Myocyte (in vitro differentiated cells): ENCODE measurements around the gene ACP3. TPM values are rescaled to one million over a fixed set of nuclear protein-coding genes. Genes with fewer than 3 reads are reported as not detected.
"Not testable (repeated sequence)": the region's sequence is repeated elsewhere in the genome, so short reads cannot be mapped to it uniquely, and the experiment has no call there.

Experiments used
- DNase-seq: peaks from one replicate; pipeline ENCODE4 v3.0.0-alpha.2; 2012; ENCODE audit warnings: low read depth
- polyA plus RNA-seq: library from polyadenylated mRNA; unstranded; fragments of >200 nt; gene quantifications from one replicate; pipeline ENCODE4 v1.2.1, GENCODE V29; 2012; ENCODE audit warnings: missing spikeins
- total RNA-seq: library from RNA; depleted of rRNA; stranded (reverse); fragments of >200 nt; gene quantifications from 2 replicates; pipeline ENCODE4 v1.2.3, GENCODE V29; 2014

ACP3 gene, protein sequence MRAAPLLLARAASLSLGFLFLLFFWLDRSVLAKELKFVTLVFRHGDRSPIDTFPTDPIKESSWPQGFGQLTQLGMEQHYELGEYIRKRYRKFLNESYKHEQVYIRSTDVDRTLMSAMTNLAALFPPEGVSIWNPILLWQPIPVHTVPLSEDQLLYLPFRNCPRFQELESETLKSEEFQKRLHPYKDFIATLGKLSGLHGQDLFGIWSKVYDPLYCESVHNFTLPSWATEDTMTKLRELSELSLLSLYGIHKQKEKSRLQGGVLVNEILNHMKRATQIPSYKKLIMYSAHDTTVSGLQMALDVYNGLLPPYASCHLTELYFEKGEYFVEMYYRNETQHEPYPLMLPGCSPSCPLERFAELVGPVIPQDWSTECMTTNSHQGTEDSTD
- 0.32 and 0.57 TPM in 2 replicates for total RNA-seq
- polyA plus RNA-seq: 0.37 TPM

- DNase-seq: peak; percentile 27
Observed at GRCh38 chr3:132317229-132317948, at the start of gene ACP3. Gene ACP3 (plus strand): TSS chr3:132317407. CDS start chr3:132317457, 50 bp downstream.

DNA sequence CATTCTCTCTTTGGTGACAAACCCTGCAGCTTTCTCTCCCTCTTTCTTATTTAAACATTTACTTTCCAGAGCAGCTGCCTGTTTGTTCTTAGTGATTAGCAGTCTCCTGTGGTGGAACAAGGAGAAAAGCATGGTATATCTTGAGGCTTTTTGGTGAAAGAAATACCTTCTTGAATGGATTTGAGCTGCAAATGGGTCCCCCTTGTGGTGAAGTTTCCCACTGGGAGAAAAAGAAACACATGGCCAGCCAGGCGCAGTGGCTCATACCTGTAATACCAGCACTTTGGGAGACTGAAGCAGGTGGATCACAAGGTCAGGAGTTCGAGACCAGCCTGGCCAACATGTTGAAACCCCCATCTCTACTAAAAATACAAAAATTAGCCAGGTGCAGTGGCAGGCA lies 48.3 kb upstream of the ACP3 start:
- DNase-seq: peak; percentile 6

GRCh38 chr3:132273036-132273435 lies 44.2 kb upstream of the ACP3 start:
- no peak for DNase-seq

- DNase-seq: no peak
Observed at GRCh38 chr3:132276228-132276906, 40.8 kb upstream of the ACP3 start.

GRCh38 chr3:132279030-132279429 lies 38.2 kb upstream of the ACP3 start:
- DNase-seq: no peak

GRCh38 chr3:132283440-132283839 lies 33.8 kb upstream of the ACP3 start:
- peak; percentile 7 for DNase-seq

- DNase-seq: no peak
Observed at GRCh38 chr3:132283916-132284405, 33.2 kb upstream of the ACP3 start.

DNA sequence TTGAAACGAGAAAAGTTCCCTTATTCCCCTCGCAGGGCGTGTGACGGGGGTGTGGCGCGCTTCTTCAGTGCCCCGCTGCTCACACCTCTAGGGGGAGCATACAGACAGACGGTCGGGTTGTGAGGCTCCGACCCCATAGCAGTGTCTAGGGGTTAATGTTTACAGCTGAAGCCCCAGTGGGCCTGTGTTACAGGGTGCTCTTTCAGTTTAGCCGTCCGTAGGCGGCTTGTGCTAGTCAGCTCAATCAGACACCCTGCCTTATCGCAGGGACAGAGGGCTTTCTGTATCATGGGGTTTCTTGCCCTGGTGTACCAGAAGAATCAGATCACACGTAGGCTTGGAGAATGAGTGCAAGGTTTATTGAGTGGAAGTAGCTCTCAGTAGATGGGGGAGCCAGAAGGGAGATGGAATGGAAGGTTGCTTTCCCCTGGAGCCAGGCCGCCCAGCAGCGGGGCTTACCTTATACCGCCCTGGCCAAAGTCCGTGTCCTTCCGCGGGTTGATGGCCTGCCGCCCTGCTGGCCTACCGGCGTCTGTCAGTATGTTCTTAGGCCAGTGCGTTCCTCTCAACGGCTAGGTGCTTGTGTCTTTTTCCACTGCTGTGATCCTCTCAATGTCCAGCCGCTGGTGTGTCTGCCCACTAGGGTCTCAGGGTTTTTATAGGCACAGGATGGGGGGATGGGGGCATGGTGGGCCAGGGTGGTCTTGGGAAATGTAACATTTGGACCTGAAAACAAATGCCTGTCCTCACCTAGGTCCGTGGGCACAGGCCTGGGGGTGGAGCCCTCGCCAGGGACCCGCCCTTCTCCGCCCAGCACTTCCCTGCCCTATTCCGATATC lies 32.2 kb upstream of the ACP3 start:
- DNase-seq: no peak

- no peak for DNase-seq
Observed at GRCh38 chr3:132285620-132285945, 31.6 kb upstream of the ACP3 start.

GRCh38 chr3:132286035-132286434 lies 31.2 kb upstream of the ACP3 start:
- no peak for DNase-seq

DNA sequence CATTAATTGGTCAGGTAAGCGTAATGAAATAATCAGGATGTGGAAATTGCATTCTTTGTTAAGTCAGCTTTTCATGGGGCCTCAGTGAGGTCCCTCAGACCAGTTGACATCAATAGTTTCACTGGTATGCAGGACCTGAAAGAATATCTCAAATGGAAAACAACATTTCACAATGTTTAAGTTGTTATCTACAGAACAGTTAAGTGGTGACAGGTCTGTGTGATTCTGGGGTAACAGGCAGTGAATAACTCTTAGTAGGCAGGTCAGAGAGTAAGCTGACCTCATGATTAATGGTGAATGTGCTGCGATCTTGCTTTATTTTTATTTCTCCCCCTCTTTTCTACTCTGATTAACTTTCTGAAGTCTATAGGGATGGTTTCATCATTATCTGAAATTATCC lies 28.9 kb upstream of the ACP3 start:
- DNase-seq: no peak

- no peak for DNase-seq
Observed at GRCh38 chr3:132289316-132289715, 27.9 kb upstream of the ACP3 start.

DNA sequence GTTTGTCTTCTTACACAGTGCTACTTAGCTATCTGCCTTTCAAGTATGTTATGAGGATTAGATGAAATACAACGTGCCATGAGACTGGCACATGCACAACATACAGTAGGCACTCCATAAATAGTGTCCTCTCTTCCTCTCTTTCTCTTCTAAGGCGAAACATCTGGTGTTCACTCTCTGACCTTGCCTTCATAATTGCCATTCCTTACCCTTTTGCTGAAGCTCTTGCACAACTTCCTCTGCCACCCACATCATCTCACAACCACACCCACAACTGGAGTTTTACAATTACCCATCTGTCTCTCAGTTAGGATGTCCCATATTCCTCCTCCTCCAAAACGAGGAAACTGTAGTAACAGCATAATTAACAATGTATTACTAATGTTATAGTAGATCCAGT lies 26.4 kb upstream of the ACP3 start:
- peak; percentile 14 for DNase-seq

- no peak for DNase-seq
Observed at GRCh38 chr3:132292042-132292441, 25.2 kb upstream of the ACP3 start.

GRCh38 chr3:132293251-132293650 lies 24.0 kb upstream of the ACP3 start:
- DNase-seq: no peak

- no peak for DNase-seq
Observed at GRCh38 chr3:132294906-132295305, 22.3 kb upstream of the ACP3 start.

DNA sequence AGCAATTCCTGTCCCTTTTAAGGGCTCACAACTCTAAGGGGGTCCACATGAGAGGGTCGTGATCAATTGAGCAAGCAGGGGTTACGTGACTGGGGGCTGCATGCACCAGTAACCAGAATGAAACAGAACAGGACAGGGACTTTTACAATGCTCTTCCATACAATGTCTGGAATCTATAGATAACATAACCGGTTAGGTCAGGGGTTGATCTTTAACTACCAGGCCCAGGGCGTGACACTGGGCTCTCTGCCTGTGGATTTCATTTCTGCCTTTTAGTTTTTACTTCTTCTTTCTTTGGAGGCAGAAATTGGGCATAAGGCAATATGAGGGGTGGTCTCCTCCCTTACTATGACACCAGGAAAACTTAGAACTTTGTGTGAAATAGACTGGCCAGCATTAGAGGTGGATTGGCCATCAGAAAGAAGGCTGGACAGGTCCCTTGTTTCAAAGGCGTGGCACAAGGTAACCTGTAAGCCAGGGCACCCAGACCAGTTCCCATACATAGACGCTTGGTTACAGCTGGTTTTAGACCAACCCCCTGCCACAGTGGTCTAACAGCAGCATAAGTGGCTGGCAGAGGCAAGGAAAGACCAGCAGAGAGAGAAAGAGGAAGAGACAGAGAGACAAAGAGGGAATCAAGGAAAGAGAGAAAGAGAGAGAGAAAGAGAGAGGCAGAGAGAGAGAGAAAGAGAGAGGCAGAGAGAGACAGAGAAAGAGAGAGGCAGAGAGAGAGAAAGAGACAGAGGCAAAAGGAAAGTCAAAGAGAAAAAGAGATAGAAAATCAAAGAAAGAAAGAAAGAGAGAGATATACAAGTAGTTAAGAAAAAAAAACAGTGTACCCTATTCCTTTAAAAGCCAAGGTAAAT lies 13.6 kb upstream of the ACP3 start:
- not testable (repeated sequence) for DNase-seq

DNA sequence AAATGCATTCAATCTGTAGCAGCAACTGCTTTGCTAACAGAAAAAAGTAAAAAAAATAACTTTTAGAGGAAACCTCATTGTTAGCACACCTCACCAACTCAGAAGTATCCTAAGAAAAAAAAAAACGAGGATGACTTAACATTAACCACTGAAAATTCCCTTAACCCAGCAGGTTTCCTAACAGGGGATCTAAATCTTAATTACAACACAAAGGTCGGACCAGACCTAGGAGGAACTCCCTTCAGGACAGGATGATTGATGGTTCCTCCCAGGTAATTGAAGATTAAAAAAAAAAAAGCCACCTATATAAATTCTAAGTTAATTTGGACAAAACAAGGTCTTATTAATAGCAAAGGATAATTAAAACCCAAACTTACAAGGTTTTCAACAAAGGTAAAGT lies 12.9 kb upstream of the ACP3 start:
- DNase-seq: not testable (repeated sequence)

- DNase-seq: not testable (repeated sequence)
Observed at GRCh38 chr3:132310057-132310456, 7.2 kb upstream of the ACP3 start.

DNA sequence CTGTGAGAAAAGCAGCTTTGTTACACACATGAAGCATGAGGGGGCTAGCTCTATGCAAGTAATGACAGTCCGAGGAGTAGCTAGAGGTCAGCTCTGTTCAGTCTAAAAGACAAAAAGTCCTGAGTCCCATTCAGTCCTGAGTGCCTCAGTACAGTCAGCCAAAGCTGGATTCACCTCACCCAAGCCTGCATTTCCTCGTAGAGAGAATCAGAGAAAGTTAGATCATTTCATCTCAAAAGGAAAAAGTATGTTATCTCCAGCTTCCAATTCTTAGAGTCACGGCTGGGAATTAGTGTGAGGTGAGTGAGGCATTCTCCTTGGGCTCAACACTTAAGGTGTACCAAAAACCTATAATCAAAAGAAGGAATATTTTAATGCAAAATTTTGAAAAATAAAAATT lies 5.9 kb upstream of the ACP3 start:
- no peak for DNase-seq
